Hematopoietic multipotent progenitor cell treated with erythropoietin and hydrocortisone succinate and interleukin-3 and kit ligand, for 15 days (in vitro differentiated cells): ENCODE measurements around the gene RNF207.
"Not testable (repeated sequence)": the region's sequence is repeated elsewhere in the genome, so short reads cannot be mapped to it uniquely, and the experiment has no call there.

Experiments used
- DNase-seq: peaks from one replicate; pipeline ENCODE4 v3.0.0-alpha.2; 2015; ENCODE audit warnings: low spot score

Gene RNF207

DNA sequence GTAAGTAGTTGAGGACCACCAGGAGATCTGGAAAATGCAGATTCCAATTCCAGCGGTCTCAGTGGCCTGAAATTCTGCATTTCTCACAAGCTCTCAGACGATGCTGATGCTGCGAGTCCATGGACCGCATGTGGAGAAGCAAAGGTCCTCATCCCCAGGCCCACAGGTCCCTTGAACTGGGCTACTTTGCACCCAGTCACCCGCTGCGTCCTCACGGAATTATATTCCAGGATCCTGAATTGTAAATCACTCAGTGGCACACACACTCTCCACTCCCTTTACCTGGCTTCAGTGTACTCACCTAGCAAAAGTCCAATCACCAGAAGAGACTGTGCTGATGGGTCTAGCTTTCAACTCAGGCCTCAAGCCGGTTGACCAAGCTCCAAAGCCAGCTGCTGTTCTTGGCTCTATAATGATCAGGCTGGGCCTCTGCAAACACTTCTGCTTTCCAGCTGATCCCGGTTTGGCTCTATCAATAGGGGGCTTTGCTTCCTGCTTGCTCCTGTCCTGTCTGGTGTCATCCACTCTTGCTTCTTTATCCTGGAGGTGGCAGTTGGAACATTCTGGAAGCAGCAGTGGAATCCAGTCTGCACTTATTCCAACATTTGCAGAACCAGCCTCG is 5.6 kb upstream of the RNF207 start:
- DNase-seq = no peak

DNA sequence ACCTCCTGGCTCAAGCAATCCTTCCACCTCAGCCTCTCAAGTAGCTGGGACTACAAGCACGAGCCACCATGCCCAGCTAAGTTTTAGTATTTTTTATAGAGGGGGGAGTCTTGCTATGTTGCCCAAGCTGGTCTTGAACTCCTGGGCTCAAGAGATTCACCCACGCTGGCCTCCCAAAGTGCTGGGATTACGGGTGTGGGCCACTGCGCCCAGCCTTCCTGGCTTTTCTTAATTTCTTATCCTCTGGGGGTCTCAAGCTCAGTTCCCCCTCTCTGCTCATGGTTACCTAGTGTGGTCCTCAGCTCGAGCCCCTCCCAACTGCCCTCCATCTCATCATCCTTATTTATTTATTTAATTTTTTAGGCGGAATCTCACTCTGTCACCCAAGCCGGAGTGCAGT is 3.7 kb upstream of the RNF207 start:
- DNase-seq = no peak

DNA sequence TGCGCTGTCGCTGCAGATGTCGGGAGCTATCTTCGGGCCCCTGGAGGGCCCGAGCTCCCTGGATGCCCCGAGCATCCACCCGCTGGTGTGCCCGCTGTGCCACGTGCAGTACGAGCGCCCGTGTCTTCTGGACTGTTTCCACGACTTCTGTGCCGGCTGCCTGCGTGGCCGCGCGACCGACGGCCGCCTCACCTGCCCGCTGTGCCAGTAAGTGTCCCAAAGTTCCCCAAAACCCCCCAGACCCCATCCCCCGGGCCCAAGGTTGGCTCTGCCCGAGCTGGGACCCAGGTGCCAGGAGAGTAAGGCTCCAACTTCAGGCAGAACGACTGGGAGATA is 569 bp downstream of the RNF207 start:
- DNase-seq = no peak

DNA sequence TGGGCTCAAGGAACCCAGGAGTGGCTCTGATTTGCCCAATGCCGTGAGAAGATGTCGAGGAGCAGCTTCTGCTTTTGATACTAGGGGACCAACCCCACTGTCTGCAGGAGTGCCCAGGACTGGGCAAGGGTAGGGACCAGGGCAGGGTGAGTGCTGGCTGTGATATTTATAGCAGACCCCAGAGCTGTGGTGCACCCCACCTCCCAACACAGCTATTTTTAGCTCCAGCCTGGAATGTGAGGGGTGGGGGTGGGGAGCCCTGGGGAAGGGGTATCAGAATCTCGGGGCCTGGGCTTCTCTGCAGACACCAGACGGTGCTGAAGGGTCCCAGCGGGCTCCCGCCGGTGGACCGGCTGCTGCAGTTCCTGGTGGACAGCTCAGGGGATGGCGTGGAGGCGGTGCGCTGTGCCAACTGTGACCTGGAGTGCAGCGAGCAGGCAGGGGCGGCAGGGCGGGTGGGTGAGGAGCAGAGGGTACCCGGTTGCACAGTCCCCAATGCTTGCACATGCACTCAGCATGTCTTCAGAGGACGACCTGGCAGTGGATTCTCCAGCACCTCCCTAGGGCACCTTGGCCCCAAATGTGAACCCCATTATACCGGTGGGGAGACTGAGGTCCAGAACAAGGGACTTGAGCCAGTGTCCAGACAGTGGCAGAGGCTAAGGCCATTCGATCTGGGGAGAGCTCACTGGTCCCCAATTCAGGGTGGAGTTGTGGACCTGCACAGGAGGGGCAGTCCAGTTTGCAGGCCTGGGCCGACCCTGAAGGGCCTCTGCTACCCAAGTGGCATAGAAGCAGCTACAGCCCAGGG is 1.4 kb downstream of the RNF207 start:
- DNase-seq = no peak

DNA sequence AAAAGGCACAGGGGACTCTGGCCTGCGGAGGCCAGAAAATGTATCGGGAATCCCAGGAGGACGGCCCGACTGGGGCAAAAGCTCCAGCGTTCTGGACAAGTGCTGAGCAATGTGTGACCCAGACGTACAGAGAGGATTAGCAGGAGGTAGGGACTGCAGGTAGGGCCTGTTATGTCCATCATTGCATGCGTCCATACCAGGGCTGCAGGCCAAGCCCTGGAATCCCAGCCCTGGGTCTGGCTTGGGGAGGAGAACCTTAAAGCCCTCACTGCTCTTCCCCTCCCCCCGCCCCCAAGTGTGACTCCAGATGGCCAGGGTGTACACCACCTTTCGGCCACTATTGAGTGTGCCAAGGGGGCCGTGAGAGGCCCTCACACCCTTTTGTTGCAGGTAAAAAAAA is 2.0 kb downstream of the RNF207 start:
- no peak for DNase-seq

DNA sequence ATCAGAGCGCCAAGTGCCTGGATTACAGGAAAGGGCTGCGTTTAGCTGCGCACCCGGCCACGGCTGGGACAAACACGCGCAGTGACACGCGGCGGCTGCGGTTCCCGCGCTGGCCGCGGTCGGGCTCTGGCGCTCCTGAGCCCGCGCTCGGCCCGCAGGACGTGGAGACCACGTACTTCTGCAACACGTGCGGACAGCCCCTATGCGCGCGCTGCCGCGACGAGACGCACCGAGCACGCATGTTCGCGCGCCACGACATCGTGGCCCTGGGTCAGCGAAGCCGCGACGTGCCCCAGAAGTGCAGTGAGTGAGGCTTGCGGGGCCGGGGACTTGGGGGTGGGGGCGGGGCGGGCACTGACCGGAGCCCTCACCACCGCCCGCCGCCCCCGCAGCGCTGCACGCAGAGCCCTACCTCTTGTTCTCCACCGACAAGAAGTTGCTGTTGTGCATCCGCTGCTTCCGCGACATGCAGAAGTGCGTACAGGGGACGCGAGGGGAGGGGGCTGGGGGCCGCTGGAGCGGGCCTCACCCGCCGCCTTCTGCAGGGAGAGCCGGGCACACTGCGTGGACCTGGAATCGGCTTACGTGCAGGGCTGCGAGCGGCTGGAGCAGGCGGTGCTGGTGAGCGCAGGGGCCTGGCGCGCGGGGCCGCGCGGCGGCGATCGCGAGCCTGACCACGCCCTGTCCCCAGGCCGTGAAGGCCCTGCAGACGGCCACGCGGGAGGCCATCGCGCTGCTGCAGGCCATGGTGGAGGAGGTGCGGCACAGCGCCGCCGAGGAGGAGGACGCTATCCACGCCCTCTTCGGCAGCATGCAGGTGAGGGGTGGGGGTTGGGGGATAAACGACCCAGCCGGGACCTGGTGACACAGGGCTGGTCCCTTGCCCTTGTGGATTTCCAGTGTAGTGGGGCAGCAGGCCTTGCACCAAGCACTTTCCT is 3.1 kb downstream of the RNF207 start:
- DNase-seq = no peak

DNA sequence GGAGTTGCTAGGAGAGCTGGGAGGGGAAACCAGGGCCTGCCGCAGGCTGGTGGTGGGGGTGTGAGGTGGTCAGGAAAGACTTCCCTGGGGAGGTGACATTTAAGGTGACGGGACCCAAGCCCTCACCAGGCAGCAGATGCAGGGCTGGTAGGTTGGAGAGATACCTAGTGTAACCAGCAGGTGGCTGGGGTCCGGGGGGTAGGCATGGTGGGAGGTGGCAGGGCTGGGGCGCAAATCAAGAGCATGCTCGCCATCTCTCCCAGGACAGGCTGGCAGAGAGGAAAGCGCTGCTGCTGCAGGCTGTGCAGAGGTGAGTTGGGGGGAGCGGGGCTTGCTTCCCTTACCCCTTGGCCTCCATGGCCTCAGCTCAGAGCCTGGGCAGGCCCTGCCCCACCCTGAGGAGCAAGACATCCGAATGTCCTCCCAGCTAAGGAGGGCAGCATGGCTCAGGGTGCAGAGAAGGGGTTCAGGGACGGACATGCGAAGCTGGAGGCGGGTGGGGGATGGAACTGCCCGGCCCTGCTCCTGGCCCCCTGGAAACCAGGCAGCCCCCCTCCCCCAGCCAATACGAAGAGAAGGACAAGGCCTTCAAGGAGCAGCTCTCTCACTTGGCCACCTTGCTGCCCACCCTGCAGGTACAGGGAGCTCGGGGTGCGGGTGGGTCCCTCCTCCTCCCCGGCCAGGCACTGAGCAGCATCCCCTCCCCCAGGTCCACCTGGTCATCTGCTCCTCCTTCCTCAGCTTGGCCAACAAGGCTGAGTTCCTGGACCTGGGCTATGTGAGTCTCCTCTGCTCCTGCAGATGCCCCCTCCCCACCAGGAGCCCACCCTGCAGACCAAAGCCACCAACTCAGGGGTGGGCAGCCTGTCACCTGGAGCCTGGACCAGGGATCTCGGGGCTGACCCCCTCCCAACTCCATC is 4.0 kb downstream of the RNF207 start:
- no peak for DNase-seq

DNA sequence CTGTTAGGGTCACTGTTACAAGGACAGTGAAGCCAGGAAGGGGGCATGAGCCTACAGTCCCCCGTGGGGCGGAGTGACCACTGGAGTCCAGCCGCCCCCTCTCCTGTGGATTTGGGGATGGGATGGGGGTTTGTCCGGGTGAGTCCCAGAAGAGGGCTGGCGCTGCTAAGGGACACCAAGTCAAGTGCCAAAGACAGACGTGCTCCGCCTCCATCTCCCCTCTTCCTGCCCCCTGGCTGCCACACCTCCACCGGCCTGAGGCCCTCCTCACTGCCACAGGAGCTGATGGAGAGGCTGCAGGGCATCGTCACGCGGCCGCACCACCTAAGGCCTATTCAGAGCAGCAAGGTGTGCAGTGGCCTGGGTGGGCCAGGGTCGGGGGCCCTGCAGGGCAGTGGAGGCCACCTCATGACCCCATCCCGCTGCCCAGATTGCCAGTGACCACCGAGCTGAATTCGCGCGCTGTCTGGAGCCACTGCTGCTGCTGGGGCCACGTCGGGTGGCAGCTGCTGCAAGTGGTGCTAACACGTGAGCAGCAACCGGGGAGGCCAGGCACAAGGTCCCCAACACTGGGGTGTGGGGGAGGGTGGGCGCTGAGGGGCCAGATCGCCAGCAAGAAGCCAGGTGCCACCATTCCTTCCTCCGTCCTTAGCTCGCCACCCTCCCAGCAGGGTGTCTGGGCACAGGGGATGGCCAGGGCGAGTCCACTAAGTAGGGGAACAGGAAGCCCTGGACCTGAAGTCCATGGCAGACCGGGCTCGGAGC is 4.9 kb downstream of the RNF207 start:
- no peak for DNase-seq

DNA sequence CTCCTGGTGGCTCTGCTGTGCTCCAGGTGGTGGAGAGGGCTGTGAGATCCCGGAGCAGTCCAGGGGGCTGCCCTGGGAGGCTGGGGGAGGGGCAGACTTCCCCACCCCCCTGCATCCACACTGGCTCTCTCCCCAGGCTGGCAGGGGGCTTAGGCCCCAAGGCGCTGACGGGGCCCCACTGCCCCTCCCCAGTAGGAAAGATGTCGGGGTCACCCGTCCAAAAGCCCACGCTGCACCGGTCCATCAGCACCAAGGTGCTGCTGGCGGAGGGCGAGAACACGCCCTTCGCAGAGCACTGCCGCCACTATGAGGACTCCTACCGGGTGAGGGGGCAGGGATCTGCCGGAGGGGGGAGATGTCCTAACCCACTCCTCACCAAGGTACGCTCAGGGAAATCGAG is 5.8 kb downstream of the RNF207 start:
- no peak for DNase-seq

DNA sequence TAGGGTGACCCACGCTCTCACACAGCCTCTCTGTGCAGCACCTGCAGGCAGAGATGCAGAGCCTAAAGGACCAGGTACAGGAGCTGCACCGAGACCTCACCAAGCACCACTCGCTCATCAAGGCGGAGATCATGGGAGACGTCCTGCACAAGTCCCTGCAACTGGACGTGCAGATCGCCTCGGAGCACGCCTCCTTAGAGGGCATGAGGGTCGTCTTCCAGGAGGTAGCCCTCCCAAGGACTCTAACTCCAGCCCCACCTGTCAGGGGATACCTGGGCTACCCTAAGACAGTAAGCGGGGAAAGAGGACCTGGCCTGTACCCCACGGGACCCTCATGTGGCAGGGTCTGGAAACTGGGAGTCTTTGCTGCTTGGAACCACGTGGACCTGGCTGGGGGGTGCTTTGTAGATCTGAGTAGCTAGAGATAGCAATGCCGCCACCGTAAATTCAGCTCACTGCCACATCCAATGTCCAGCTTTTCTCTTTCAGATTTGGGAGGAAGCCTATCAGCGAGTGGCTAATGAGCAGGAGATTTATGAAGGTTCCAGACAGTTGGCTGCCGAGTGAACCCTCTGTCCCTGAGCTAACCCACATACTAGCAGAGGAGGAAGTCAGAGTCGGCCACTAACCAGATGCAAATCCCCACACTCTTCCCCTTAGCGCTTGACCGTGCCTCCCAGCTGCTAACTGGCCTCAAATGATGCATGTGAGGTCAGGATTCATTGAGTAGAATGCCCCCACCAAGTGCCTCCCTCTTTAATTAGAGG is 6.5 kb downstream of the RNF207 start:
- no peak for DNase-seq

DNA sequence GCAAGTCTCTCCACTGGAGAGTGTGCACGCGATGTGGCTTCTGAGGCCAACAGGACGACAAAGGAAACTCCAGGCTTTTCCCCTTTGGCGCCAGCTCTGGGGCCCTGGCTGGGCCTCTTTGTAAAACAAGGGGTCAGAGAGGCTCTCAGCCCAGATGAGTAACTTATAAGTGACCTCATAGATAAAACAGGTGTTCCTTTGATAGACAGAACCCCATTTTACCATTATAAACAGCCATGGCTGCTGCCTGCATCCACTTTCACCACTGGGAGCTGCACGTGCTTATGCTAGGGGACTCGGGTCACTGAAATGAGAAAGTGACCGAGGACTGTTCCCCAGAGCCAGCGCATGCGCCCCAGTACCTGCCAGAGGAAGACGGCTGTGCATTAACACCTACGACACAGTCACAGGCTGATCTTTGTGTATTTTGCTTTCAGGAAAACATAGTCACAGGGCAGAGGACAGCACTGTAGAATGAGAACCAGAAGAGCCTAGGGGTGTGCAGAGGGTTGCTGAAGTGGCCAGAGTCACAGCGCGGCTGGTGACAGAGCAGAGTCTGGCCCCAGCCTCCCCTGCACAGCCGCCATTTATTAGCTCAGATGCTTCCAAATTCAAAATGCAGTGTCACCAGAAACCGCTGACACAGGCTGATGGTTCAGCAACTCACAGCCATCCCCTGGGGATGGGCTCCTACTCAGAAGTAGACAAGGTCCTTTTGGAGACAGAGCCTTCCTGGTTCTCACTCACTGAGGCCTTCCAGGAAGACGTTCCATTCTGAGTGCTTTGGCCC is 12.7 kb downstream of the RNF207 start:
- DNase-seq = no peak

DNA sequence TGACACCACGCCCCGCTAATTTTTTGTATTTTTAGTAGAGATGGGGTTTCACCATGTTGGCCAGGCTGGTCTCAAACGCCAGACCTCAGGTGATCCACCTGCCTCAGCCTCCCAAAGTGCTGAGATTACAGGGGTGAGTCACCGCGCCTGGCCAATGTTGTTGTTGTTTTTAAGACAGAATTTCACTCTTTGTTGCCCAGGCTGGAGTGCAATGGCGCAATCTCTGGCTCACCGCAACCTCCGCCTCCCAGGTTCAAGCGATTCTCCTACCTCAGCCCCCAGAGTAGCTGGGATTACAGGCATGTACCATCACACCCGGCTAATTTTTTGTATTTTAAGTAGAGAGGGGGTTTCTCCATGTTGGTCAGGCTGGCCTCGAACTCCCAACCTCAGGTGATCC is 13.7 kb downstream of the RNF207 start:
- DNase-seq = not testable (repeated sequence)

DNA sequence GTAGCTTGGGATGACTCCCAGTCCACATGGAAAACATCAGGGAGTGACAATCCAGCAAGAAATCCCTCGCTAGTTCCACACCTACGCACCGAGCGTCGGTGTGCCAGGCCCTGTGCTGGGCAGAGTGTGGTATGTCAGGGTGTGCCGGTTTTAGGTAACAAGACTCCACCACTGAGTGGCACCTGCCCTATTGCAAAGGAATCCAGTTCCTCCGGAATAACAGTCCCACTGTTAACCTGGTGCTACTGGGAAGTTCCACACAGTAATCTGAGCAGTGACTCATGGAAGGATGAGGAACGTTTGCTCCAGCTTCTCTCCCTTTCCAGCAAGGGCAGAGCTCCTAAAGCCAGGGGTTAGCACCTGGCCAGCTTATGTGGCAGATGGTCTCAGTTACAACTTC is 14.3 kb downstream of the RNF207 start:
- no peak for DNase-seq

DNA sequence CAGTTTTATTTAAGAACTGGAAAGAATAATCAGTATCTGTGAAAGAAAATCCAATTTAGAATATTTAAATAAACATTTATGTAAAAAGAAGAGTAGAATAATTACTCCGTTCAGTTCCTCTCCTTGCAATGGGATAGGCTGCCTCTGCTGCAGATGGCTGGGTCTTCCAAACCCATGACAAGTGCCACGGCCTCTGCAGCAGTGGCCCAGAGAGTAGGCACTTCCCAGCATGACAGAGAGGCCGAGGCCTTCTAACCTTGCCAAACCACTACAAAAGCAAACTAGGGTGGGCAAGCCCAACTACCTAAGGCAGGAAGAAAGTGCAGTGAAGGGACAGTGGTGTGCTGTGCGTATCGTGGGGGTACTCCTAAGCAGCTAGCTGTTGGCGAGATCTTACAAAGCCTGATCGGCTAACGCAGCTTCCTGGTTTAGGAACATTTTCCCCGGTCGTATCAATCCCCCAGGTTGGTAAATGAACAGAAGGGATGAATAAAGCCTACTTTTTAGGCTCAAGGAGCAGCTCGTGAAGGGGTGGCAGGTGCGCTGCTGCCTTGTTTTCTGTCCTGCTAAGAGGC is 15.4 kb downstream of the RNF207 start:
- no peak for DNase-seq

DNA sequence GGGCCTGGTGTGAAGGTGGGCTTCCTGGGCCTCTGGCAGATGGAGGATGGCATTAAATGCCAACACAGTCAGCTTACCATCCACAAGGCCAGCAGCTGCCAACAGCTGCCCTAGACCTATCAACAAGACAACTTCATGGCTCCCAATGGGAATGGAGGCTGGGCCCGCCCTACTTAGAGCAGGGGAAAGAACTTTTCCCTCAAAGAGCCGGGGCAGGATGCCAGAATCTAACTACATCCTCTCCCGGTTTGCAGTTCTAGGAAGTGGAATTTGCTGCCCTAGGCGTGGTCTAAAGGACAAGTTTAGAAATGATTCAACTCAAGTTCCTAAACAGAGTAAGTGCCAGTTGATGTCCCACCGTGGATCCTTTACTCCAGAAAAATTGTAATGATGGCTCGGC is 16.7 kb downstream of the RNF207 start:
- no peak for DNase-seq

DNA sequence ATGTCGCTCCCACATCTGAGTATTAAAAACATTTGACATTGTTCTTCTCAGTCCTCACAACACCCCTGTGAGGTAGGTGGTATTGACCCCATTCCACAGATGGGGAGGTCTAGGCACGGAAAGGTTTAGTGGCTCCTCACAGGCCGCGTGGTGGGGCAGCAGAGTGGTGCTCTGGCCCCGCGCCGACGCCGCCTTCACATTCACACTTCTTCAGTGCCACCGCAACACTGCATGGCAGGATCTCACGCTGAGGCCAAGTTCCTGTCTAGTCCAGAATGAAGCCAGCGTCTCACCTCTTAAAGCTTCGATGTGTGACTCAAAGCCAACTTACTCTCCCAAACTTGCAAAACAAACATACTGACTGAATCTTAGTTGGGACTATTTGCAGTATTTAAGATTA is 17.7 kb downstream of the RNF207 start:
- no peak for DNase-seq

DNA sequence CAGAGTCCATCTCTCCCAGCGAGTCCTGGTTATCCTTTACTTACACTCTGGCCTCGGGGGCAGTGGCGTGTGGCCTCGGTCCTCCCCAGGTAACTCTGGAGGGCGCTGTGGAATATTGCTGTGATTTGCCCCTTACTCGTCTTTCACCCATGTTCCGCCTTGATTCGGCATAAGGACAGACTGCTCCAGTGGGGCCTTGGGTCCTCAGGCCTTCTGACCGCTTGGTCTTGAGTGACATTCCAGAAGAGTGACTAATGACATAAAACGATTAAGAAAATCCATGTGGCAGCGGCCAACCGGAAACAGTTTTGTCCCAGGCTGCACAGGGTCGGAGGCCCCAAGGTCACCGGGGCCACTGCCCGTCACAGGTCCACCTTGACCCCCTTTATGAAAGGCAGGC is 18.8 kb downstream of the RNF207 start:
- no peak for DNase-seq

DNA sequence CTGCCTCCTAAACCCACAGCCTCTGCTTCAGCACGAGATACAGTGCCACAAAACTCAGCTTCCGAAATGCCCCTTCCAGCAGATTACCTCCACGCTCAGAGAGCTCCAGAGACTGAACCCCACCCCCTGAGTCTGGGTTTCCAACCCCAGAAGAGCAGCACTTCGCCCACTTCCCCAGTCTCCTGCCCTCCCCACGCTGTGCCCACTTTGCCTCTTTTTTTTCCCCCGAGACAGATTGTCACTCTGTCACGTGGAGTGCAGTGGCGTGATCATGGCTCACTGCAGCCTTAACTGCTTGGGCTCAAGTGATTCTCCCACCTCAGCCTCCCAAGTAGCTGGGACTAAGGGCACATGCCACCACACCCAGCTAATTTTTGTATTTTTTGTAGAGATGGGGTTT is 19.7 kb downstream of the RNF207 start:
- DNase-seq = no peak

DNA sequence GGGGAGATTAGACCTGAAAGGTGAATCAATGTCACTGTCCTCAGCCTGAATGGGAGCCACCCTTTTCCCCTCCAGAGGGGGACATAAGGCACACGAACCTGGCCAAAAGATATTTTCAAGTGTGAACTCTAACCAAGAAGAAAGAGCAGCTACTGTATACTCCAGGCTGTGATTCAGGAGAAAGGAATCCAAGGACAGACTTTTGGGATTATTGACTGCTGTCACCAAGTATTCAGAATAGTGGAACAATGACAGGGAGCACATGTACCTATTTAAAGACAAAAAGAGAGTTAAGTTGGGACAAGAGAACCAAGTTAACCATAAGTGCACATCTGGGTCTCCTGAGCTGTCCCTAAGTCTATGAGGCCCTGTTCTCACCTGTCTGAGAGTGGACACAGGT is 27.5 kb downstream of the RNF207 start:
- no peak for DNase-seq
